ENCODE data around the gene ELAC2. TPM values are rescaled to one million over a fixed set of nuclear protein-coding genes. Genes with fewer than 3 reads are reported as not detected.

The ELAC2 gene
- total and polyA plus RNA-seq, 2 of the 4 experiments (the other 2 are of a cell fraction), result 75.2 to 80.7 TPM

- Histone ChIP-seq H3K9ac (ENCODE audit: low read depth, low read length) (no peak overlapping the region), H4K91ac (ENCODE audit: insufficient read depth, low read depth, low read length) (no peak overlapping the region), H2AFZ (replicated peaks; ENCODE audit: low read length, poor library complexity) (no peak overlapping the region), H2AK9ac (replicated peaks; ENCODE audit: low read depth, low read length, poor library complexity) (no peak overlapping the region), H3K79me1 (ENCODE audit: low read depth in 1 of 2, low read length in 2 of 2) (no peaks in the 10 kb centered on the region), H3K9me1 (ENCODE audit: insufficient read depth, low read length) (no peaks in the 10 kb centered on the region), H2BK120ac (ENCODE audit: low read depth, low read length) (no peak overlapping the region), H3K27me3 (ENCODE audit: control insufficient read depth, insufficient read depth, low read length) (no peaks in the 10 kb centered on the region), H3K56ac (ENCODE audit: extremely low read depth, insufficient read depth, low read length) (no peak overlapping the region), H4K8ac (ENCODE audit: low read depth in 2 of 2, low read length in 2 of 2) (no peak overlapping the region), H3K4me3 (ENCODE audit: insufficient read depth, low read depth, low read length) (no peak overlapping the region), H3K4me2 (ENCODE audit: low read depth, low read length) (no peak overlapping the region), H4K20me1 (ENCODE audit: insufficient read depth, low read length) (no peaks in the 10 kb centered on the region), H2AK5ac (ENCODE audit: low read depth, low read length) (no peak overlapping the region), H2BK20ac (ENCODE audit: low read depth, low read length) (no peak overlapping the region), H3K14ac (replicated peaks; ENCODE audit: low read depth, low read length) (no peak overlapping the region), H2BK15ac (ENCODE audit: low read depth, low read length) (no peak overlapping the region), H3K4ac (ENCODE audit: low read depth, low read length) (no peak overlapping the region), H4K5ac (ENCODE audit: low read depth, low read length) (no peak overlapping the region), H3K4me1 (ENCODE audit: control insufficient read depth, insufficient read depth, low read length) (no peaks in the 10 kb centered on the region), H3K9me3 (ENCODE audit: control insufficient read depth, insufficient read depth, low read length) (no peaks in the 10 kb centered on the region), H3K23ac (ENCODE audit: low read depth, low read length) (no peak overlapping the region), H3K36me3 (ENCODE audit: control insufficient read depth, insufficient read depth, low read length) (peaks cover 79% of the 10 kb centered on the region), H3K27ac (ENCODE audit: insufficient read depth, low read length) (no peak overlapping the region), H3K18ac (ENCODE audit: low read depth, low read length) (no peak overlapping the region), H2BK5ac (ENCODE audit: low read depth, low read length, poor library complexity, severe bottlenecking) (no peak overlapping the region)
- dilution Hi-C loops (cut with HindIII; ENCODE audit: low sequenced_read_pairs, unreplicated experiment), result no loop called here
- in situ Hi-C loops (cut with MboI; ENCODE audit: low sequenced_read_pairs), result no loop called here
- DNase-seq, result no peak
- TF ChIP-seq RFX5 (IDR thresholded peaks at IDR 0.05; ENCODE audit: low read depth, low read length) (no peak), RCOR1 (IDR thresholded peaks at IDR 0.05; ENCODE audit: insufficient replicate concordance, low read length) (no peak), SMC3 (IDR thresholded peaks at IDR 0.05; ENCODE audit: low read depth, low read length) (no peak)
- ChIA-PET POLR2A (ENCODE audit: unreplicated experiment) (no interaction called here), CTCF (no interaction called here)
- 89% methylated on average over 5 of the region's 11 CpGs; no CpG with 5 or more reads in 1 of the 2 experiments for WGBS, 2 experiments (ENCODE audit: extremely low coverage in 2 of 2, insufficient read length in 1 of 2)
- no TSS peak for BruUV-seq (replicated peaks)
- intact Hi-C loops (cut with micrococcal nuclease), result no loop called here
- ATAC-seq (ENCODE audit: low read depth), result no peak
Measured at GRCh38 chr17:12995106-12995895, 22.5 kb downstream of the ELAC2 start.
